ENCODE results near the gene ARF1. TPM values are rescaled to one million over a fixed set of nuclear protein-coding genes. Genes with fewer than 3 reads are reported as not detected.

The ARF1 gene
- total and polyA plus RNA-seq, 2 of the 13 experiments (the other 11 are each of a cell fraction or from before 2014, with no cell fraction given), result 186 to 327 TPM

DNA sequence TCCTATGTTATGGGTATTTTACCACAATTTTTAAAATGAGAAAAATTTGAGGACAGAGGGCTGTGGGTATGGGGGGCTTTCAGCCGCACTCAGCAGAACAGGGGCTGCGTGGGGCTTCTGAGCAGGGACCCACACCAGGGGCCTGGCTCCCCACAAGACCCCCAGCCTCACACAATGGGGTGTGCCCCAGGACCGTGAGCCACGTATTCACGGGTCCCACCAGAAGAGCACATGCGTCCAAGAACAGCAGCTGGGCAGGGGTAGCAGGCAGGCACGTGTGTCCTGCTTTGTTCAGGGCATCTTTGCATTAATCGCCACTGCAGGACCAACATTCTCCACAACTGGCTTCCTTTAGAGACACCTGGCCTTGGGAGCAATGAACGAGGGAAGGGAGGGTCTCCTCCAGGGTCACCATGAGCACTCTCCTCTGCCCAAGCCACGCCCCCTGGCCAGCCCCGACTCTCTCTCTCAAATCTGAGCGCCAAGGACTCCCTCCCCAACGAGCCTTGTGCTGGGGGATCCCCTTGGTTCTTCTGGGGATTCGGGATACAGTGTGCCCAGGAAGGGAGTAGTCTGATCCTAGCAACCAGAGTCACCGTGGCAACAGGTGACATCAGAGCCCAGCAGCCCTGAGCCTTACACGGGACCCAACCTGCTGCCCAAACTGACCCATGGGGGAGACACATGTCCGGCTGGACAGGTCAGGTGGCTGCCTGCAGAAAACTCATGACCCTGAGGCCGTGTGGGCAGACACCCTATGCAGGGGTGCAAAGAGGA lies 7.4 kb upstream of the ARF1 start:
- ChIA-PET CTCF (ENCODE audit: low intra/inter-chr PET ratio, low total read pairs) (no interaction called here), POLR2A (no interaction called here)
- no peaks in the 10 kb centered on the region for H3K79me2 ChIP-seq (ENCODE audit: insufficient read depth, low read length)
- TF ChIP-seq RFXAP (CRISPR knock-in tag; IDR thresholded peaks at IDR 0.05; ENCODE audit: borderline replicate concordance), result peak; percentile 91
- peak; percentile 97 for TF ChIP-seq RFX5 (IDR thresholded peaks at IDR 0.05; ENCODE audit: low read depth, low read length)
- TF ChIP-seq POLR2A (IDR thresholded peaks at IDR 0.05; ENCODE audit: insufficient read depth in 1 of 2, low read depth in 2 of 2, low read length in 2 of 2), result no peak
- TF ChIP-seq ATF7-NPFF (CRISPR knock-in tag; IDR thresholded peaks at IDR 0.05; ENCODE audit: low read depth), result no peak
- peak; percentile 97 for TF ChIP-seq RFXANK (CRISPR knock-in tag; IDR thresholded peaks at IDR 0.05)
- no peak for TF ChIP-seq MEIS1 (CRISPR knock-in tag; IDR thresholded peaks at IDR 0.05; ENCODE audit: borderline replicate concordance)
- TF ChIP-seq ZKSCAN1 (IDR thresholded peaks at IDR 0.05; ENCODE audit: low read length), result no peak
- TF ChIP-seq MXD3 (CRISPR knock-in tag; IDR thresholded peaks at IDR 0.05), result no peak
- TF ChIP-seq RFX3 (CRISPR knock-in tag; IDR thresholded peaks at IDR 0.05), result 0 out of 2 replicates have a peak, but pooled peaks have one; percentile 33
- DNase-seq (ENCODE audit: low spot score) (no peak), FAIRE-seq (no peak), ATAC-seq (no peak)
- H4K20me1 ChIP-seq (ENCODE audit: insufficient read depth, low read length), result no peaks in the 10 kb centered on the region; the same call in 1 of the 2 replicates
- H3K27me3 ChIP-seq (ENCODE audit: control insufficient read depth in 1 of 2, insufficient read depth in 2 of 2, low read length in 2 of 2), result peaks cover 9 to 23% of the 10 kb centered on the region in 2 experiments; a peak in 3 of 5 replicates
- no peaks in the 10 kb centered on the region for H3K9me3 ChIP-seq (ENCODE audit: low read length)
- no peak overlapping the region for H2AFZ ChIP-seq (ENCODE audit: low read length)
- no peak overlapping the region for H3K9ac ChIP-seq (ENCODE audit: insufficient read depth, low read depth, low read length)
- H3K4me1 ChIP-seq (ENCODE audit: insufficient read depth, low read length), result no peaks in the 10 kb centered on the region
- H3K4me3 ChIP-seq (replicated peaks in 1 of 3; ENCODE audit: insufficient read depth in 1 of 3, low read depth in 2 of 3, low read length in 3 of 3), result no peak overlapping the region
- in situ Hi-C loops (cut with HindIII; ENCODE audit: extremely low pct_ligation_motif_present, low pct_unique_long_range_greater_than_20kb), result loop anchor here (5.0 kb wide), 1 partner anchor 73 kb away; no protein-coding TSS in a partner anchor
- 20% methylated on average over 9 of the region's 18 CpGs for WGBS (ENCODE audit: low lambda C conversion rate)
- no peaks in the 10 kb centered on the region for H3K36me3 ChIP-seq (replicated peaks in 1 of 2; ENCODE audit: control insufficient read depth in 1 of 2, insufficient read depth in 2 of 2, low read length in 2 of 2)
- H3K4me2 ChIP-seq (ENCODE audit: low read depth, low read length), result no peak overlapping the region
- BruUV-seq (replicated peaks), result no TSS peak
- no peak overlapping the region for H3K27ac ChIP-seq (ENCODE audit: extremely low read length, insufficient read depth, low read length)
- intact Hi-C loops (cut with micrococcal nuclease; ENCODE audit: unreplicated experiment), result loop anchor here (1.0 kb wide), 1 partner anchor 76 kb away; no protein-coding TSS in a partner anchor
